Activated CD4-positive, alpha-beta T cell treated with anti-CD3 and anti-CD28 coated beads, Interleukin-2, Interleukin-6, amounts not matched to agents 100 ng/mL and 50 ng/mL, durations not matched to agents 16 hours and 8 hours (primary cell): ENCODE results near the gene ST3GAL3.
"Not testable (repeated sequence)": the region's sequence is repeated elsewhere in the genome, so short reads cannot be mapped to it uniquely, and the experiment has no call there.

ENCODE experiments used
- DNase-seq: peaks from one replicate; pipeline ENCODE4 v3.0.0-alpha.2; 2020

ST3GAL3 gene

DNA sequence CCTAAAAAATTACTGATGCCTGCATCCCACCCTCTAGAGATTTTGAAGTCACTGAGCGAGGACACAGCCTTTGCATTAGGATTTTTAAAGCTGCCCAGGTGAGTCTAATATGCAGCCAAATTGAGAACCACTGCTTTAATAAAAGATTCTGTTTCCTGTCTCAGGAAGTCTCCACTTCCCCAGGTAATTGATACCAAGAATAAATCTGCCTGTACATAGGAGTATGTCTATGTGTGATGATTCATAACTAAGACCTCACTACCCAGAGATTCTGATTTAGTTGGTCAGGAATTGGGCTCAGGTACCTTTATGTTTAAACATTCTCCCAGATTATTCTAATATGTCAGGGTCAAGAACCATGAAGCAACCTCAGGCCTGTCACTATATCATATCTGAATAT lies 117.5 kb downstream of the ST3GAL3 start:
- DNase-seq: no peak

GRCh38 chr1:43828574-43828973 lies 121.2 kb downstream of the ST3GAL3 start:
- no peak for DNase-seq

GRCh38 chr1:43830802-43831201 lies 123.5 kb downstream of the ST3GAL3 start:
- DNase-seq: no peak

GRCh38 chr1:43831851-43832250 lies 124.5 kb downstream of the ST3GAL3 start:
- no peak for DNase-seq

- peak; percentile 66 for DNase-seq
Measured at GRCh38 chr1:43832255-43832654, 124.9 kb downstream of the ST3GAL3 start.

DNA sequence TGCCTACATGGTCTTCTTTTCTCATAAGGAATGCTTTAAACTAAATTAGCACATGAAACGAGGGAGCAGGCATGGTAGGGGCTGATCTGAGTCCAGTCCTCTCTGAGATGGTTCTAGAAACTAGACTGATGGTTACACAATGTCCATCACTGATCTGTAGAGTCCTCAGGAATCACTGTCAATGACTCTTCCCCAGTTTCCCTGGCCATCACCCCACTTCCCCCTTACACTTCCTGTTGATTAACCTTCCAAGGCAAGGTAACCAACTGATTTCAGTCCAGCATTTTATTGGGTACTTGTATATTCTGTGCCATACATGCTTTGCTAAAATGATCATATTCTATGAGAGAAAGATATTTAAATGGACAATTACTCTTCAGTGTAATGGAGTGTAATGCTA lies 125.7 kb downstream of the ST3GAL3 start:
- no peak for DNase-seq

GRCh38 chr1:43833902-43834279 lies 126.6 kb downstream of the ST3GAL3 start:
- not testable (repeated sequence) for DNase-seq

GRCh38 chr1:43834280-43835081 lies 127.1 kb downstream of the ST3GAL3 start:
- no peak for DNase-seq

- no peak for DNase-seq
Measured at GRCh38 chr1:43835082-43836021, 128.0 kb downstream of the ST3GAL3 start.

- DNase-seq: peak; percentile 28
Measured at GRCh38 chr1:43836267-43836951, 129.1 kb downstream of the ST3GAL3 start.

- no peak for DNase-seq
Measured at GRCh38 chr1:43839056-43839455, 131.7 kb downstream of the ST3GAL3 start.

DNA sequence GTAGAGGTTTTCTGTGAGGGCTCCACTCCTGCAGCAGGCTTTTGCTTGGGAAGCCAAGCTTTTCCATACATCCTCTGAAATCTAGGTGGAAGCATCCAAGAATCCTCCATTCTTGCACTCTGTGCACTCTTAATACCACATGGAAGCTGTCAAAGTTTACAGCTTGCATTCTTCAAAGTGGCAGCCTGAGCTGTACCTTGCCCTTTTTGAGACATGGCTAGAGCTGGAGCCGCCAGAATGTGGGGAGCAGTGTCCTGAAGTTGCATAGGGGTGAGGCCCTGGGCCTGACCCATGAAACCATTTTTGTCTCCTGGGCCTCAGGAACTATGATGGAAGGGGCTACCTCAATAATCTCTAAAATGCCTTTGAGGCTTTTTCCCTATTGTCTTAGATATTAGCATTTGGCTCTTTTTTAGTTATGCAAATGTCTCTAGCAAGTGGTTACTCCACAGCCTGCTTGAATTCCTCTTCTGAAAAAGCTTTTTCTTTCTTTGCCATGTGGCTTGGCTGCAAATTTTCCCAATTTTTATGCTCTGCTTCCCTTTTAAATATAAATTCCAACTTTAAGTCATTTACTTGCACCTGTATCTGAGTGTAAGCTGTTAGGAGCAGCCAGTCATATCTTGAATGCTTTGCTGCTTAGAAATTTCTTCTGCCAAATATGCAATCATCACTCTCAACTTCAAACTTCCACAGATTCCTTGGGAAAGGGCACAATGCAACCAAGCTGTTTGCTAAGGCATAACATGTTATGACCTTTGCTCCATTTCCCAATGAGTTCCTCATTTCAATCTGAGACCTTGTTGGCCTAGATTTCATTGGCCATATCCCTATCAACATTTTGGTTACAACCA lies 134.2 kb downstream of the ST3GAL3 start:
- no peak for DNase-seq

GRCh38 chr1:43842175-43842498 lies 134.8 kb downstream of the ST3GAL3 start:
- no peak for DNase-seq

- no peak for DNase-seq
Measured at GRCh38 chr1:43843684-43844083, 136.3 kb downstream of the ST3GAL3 start.

- no peak for DNase-seq
Measured at GRCh38 chr1:43844114-43844513, 136.8 kb downstream of the ST3GAL3 start.

GRCh38 chr1:43847290-43847689 lies 140.0 kb downstream of the ST3GAL3 start:
- DNase-seq: no peak

GRCh38 chr1:43847882-43848281 lies 140.5 kb downstream of the ST3GAL3 start:
- DNase-seq: no peak

- DNase-seq: no peak
Measured at GRCh38 chr1:43849670-43850069, 142.3 kb downstream of the ST3GAL3 start.

DNA sequence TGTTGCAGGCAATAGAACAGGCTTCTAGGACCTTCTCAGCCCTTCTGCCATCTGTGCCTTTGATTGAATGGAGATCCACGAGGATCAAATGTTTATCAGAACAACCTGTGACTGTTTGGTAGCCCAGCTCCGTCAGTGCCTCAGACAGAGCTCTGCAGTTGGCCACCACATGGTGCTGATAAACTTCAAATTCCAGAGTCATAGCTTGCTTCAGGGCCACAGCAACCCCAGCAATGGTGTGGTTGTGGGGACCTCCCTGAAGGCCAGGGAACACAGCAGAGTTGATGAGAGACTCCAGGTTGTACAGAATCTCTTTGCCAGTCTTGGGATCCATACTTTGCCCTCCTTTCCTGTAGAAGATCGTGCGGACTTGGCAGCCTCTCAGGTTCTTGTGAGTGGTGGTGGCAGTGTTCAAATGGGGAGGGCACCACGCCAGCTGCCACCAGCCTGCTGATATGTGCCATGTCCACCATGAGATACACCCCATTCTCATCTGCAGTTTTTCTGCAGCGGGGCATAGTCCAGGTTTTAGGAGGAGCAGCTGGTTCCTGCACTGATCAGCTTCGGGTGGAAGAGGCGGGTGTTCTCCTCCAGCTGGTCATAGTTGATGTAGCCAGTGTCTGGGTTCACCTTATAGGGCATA lies 143.4 kb downstream of the ST3GAL3 start:
- DNase-seq: no peak

- DNase-seq: no peak
Measured at GRCh38 chr1:43851561-43852338, 144.4 kb downstream of the ST3GAL3 start.
